ENCODE measurements around the gene CX3CL1.

- TF ChIP-seq CTCF (IDR thresholded peaks at IDR 0.05; ENCODE audit: insufficient read depth, low read length) (no peak), GABPA (IDR thresholded peaks at IDR 0.05; ENCODE audit: low read depth) (no peak), POLR2AphosphoS5 (IDR thresholded peaks at IDR 0.05; ENCODE audit: low read depth) (no peak), REST (IDR thresholded peaks at IDR 0.05; ENCODE audit: insufficient replicate concordance, low read depth) (no peak)
These were observed 43.8 kb downstream of the CX3CL1 start for GRCh38 chr16:57416084-57416483.
